Middle frontal gyrus (tissue), 1 donor: ENCODE results near the gene CGB2.
"Not testable (repeated sequence)": the region's sequence is repeated elsewhere in the genome, so short reads cannot be mapped to it uniquely, and the experiment has no call there.

Source experiments
- DNase-seq: peaks from one replicate; pipeline ENCODE4 v3.0.0-alpha.2; 2015; ENCODE audit warnings: low spot score; ENCODE audit errors: extremely low spot score

Gene CGB2

DNA sequence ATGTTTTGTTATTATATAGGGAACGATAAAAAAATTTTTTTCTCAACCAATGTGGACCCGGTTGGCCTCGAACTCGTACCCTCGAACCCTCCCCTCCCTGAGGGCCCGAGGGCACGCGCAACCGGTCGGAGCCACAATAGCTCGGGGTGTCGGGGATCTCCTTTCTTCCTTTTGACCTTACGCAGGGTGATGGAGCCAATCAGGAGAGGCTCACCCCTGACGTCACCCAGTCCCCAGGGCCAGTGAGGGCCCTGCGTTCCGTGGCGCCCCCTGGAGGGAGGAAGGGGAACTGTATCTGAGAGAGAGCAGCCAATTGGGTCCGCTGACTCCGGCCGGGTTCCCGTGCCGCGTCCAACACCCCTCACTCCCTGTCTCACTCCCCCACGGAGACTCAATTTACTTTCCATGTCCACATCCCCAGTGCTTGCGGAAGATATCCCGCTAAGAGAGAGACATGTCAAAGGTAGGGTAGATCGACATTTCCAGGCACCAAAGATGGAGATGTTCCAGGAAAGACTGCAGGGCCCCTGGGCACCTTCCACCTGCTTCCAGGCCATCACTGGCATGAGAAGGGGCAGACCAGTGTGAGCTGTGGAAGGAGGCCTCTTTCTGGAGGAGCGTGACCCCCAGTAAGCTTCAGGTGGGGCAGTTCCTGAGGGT, at the start of gene CGB2:
Gene CGB2, plus strand, starts transcription at position 249 of the 660 bp plus-strand sequence. Its CDS starts 206 bp downstream, at position 455.
- not testable (repeated sequence) for DNase-seq

DNA sequence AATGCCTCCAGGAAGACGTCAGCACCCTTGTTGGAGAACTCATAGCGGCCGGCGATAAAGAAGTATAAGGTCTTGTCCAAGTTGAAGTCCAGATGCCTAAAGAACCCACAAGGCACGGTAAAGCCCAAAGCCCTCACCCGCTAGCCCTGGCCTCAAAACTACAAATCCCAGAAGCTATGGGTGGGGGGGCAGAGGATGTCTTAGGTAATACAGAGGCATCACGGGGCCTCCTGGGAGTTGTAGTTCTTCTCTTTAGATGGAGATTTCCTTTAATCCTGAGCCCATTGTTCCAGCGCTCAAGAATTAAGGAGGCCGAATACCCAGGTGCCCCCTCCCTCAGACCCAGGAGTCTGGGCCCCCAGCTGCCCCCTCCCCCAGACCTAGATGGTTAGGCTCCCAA, 49.4 kb upstream of the CGB2 start:
- DNase-seq: no peak

DNA sequence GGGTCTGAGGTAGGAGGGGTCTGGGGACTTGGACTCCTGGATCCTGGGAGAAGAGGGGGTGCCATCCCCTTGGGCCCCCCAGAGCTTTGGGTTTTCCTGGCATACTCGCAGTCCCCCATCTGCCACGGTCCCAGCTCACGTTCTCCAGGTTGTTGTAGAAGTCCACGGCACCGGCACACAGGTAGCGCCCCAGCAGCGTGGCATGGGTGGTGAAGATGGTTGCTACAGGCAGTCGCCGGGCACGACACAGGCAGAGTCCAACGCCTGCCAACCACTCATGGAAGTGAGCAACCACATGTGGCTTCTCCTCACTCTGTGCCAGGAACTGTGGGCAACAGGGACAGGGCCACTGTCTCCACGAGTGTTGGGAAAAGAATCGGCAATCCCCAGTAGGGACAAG, 46.0 kb upstream of the CGB2 start:
- DNase-seq: no peak

DNA sequence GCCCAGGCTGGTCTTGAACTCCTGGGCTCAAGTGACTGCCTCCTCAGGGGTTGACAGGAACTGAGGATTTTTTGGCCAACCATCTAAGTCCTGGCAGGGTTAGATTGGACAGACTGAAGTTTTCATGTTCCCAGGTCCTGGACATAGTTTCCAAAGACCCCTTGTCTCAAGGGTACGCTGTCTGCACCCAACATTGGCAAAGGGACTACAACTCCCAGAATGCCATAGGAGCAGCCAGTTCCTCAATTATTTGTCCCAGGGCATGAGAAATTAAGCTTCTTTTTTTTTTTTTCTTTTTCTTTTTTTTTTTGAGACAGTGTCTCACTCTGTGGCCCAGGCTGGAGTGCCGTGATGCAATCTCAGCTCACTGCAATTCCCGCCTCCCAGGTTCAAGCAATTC, 45.5 kb upstream of the CGB2 start:
- DNase-seq: no peak

DNA sequence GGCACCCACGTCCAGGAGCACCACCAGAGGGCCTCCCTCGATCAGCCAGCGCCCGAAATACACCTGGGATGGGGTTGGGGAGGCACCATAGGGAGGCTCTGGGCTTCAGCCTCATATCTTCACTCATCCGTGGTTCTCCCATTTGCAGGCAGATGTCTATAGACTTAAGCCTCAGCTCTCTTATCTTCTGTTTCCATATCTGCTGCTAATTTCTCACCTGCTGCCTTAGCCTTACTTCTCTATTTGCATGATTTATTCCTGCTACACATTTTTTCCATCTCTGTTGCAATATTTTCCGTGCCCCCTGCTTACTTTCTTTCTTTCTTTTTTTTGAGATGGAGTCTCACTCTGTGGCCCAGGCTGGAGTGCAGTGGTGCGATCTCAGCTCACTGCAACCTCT, 44.4 kb upstream of the CGB2 start:
- DNase-seq: no peak

DNA sequence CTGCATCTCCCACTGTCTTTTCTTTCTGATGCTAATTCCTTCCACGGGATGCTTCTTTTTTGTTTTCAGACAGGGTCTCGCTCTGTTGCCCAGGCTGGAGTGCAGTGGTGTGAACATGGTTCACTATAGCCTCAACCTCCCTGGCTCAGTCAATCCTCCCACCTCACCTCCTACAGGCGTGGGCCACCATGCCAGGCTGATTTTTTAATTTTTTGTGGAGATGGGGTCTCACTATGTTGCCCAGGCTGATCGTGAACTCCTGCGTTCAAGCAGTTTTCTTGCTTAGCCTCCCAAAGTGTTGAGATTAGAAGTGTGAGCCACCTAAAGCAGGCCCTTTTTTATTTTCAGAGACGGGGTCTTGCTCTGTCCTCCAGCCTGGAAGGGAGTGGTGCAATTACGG, 43.4 kb upstream of the CGB2 start:
- no peak for DNase-seq

DNA sequence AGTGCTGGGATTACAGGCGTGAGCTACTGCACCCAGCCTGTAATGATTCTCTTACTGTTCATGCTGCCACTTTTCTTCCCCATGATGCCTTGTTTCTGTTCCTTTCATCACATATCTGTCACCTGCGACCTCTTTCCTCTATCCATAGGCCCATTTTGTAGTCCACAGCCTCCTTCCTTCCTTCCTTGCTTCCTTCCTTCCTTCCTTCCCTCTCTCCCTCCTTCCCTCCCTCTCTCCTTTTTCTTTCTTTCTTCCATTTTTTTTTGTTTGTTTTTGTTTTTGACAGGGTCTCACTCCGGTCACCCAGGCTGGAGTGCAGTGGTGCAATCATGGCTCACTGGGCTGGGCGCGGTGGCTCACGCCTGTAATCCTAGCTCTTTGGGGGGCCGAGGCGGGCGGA, 42.8 kb upstream of the CGB2 start:
- DNase-seq: no peak

DNA sequence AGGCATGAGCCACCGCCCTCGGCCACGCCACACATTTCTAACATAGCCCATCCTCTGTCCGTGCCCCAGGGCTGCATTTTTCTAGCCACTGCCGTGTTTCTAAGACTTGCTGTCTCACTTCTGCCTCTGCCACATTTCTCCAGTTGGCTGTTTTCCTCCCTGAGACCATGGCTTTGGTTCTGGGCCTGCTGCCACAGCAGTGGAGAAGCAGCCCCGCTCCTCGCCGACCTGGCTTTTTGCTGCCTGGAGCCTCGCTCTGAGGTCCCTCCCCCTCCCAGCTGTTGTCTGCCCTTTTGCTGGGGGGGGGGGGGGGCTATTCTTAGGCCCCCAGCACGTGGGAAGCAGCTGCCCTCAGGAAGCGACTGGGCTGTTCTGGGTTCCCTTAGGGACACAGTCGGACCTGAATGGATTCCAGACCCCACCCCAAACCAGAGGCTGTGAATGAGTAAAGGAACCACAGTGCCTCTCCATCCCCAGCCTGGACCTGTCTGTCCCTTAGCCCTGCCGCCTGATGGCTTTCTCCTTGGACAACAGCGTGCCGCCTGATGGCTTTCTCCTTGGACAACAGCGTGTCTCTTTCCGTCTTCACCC, 41.9 kb upstream of the CGB2 start:
- no peak for DNase-seq

DNA sequence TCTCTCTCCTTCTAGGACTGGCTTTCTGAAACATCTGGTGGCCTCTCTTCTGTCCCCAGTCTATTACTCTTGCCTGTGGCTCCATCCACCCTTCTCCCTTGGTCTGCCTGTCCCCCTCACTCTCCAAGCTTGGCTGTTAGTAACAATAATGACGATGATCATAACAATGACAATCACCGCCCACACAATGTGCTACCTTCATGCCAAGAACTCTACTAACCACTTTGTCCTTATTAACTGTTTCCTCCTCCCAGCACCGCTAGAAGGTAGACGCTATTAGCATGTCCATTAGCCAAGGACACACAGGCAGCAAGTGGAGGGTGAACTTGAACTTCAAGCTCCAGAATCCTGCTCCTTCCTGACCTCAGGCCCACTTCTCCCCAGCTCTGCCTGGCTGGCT, 41.3 kb upstream of the CGB2 start:
- no peak for DNase-seq

DNA sequence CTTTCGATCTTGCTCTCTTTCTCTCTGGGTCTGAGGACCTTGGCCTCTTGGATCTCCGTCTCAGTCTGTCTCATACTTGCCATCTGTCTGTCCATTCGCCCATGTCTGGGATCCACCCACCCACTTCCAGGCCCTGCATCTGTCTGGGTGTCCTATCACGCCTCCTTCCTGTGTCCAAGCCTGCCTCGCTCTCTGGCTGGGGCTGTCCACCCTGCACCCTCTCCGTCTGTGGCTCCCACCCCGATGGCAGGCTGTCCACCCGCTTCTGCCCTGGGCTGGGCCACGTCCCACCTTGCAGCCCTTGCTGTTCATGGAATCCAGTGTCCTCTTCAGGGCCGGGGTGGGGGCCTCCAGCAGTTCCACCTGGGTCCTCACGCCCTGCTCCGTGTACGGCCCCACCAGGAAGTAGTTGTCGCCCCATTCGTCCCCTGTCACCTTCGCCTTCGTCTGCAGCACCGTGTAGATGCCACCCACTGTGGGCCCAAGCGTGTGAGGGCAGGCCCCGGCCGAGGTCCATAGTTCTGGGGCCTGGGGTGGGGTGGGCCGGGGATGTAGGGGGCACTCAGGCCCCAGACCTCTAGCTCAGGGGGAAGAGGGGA, 40.6 kb upstream of the CGB2 start:
- no peak for DNase-seq

DNA sequence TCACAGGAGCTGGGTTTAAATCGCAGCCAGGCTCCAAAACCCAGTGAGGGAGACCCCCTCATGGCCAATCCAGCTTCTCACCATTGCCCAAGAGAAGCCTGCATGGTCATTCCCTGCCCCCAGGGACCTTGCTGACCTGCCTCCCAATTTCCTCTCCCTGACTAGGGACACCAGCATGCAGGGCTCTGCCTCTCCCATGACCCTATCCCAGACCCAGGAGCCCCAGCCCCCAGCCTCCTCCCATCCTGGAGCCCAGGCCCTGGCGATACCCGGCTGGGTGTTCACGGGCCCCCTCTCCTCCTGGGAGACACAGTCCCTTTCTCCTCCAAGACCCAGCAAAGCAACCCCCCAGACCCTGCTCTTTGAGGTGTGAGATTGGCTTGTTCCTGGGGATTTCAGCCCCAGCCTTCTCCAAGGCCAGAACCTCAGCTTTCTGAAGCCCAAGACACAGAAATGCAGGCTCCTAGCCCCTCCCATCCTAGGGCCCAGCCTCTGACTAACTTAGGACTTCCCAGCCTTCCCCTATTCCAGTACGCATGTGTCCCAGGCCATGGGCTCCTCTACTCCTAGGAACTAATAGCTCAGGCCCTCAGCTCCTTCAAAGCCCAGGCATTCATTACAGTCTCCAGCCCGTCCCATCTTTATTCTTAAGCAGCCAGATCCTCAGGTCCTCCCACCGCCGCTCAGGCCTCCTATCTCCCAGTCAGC, 39.7 kb upstream of the CGB2 start:
- no peak for DNase-seq

DNA sequence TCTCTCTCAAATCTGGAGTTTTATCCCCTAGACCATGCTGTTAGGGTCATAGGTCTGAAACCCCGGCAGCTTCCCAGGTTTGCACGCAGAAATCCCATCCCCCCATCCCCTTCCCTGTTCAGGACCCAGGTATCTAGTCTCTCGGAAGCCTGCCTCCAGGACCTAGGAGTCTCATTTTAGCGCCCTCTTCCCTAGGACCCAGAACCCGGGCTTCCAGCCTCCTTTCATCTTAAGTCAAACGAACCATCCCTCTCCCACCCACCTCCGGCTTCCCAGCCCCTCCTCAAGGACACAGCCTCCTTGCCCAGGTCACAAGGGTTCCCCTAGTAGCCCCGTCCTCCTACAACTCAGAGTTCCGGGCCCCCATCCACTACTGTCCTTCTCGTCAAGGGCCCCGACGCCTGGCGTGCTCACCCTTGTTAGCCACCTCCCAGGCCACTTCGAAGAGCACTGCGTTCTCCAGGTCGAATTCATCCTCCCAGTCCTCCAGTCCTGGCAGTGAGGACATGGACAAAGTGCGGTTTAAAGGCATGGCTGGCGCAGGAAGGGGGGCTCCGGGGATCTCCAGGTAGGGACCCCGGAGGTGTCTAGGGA, 39.0 kb upstream of the CGB2 start:
- no peak for DNase-seq

DNA sequence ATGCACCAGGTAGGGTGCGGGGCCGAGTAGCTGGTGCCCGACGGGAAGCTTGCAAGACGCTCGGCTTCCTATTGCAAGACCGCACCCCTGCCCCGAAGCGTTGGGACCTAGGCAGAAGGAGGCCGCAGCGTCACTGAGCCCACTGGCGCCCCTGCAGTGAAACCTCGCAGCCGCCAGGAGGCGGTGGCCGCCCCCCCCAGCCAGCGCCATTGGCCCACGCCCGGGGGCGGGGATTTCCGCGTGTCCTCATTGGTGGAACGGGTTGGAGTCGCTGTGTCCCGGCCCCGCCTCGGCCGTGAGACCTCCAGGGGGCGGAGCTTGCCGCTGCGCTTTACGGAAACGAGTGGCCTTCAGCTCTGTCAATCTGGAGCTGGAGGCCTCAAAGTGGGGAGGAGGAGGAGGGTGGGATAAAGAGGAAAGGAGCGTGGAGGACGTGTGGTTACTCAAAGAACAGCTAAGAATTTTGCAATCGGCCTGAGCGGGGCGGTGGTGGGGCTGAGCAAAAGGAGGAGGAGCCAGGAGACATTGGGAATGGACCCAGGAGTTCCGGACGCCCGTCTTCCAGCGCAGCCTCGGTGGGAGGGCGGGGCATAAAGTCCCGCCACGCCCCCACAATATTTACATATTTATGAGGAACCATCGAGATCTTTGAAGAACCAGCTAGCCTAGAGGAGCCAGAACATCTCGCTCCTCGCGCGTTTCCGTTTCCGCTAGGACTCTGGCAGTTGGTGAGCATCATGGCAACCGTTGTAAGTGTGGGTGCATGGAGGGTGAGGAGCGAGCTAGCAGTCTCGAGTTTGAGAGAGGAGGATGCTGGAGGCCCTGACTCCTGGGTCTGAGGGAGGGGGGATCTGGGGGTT, 38.3 kb upstream of the CGB2 start, which contains the start of the genes GYS1 and RUVBL2:
Gene GYS1, minus strand, starts transcription at position 135 of the 860 bp plus-strand sequence. CDS start 197 bp downstream, outside the sequence.
Gene RUVBL2, plus strand, starts transcription at position 713 of the 860 bp plus-strand sequence. Its CDS starts 25 bp downstream, at position 738.
- peak; percentile 99 for DNase-seq

DNA sequence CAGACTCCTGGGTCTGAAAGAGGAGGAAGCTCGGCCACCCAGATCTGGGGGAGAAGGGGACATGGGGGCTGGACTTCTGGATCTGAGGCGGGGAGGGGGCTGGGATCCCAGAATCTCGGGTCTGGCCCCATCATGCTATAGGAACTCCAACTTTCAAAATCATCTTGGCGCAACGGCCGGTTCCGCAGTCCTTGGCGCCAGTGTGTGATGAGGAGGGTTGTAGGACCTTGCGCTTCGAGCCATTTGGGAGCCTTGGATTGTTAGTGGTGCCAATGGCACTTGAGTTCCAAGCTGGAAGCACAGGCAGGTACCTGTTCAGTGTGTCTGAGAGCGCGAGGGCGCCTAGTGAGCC, 37.7 kb upstream of the CGB2 start:
- no peak for DNase-seq

DNA sequence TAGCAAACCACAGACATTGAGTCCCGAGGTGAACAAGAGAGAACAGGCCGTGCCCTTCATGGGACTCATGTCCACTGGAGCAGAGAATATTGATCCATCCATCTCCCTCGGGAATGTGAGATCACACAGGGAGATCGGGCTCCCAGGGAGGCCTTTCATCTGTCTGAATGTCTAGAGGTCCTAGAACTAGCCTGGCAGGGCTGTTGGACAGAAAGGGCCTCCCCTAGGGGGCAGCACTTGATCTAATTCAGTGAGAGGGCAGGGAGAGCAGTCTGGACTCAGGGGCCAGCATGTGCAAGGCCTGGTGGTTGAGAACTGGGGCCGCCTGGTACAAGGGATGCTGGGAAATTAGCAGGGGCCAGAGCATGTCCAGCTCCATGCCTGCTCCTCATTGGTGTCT, 33.7 kb upstream of the CGB2 start:
- DNase-seq: no peak

DNA sequence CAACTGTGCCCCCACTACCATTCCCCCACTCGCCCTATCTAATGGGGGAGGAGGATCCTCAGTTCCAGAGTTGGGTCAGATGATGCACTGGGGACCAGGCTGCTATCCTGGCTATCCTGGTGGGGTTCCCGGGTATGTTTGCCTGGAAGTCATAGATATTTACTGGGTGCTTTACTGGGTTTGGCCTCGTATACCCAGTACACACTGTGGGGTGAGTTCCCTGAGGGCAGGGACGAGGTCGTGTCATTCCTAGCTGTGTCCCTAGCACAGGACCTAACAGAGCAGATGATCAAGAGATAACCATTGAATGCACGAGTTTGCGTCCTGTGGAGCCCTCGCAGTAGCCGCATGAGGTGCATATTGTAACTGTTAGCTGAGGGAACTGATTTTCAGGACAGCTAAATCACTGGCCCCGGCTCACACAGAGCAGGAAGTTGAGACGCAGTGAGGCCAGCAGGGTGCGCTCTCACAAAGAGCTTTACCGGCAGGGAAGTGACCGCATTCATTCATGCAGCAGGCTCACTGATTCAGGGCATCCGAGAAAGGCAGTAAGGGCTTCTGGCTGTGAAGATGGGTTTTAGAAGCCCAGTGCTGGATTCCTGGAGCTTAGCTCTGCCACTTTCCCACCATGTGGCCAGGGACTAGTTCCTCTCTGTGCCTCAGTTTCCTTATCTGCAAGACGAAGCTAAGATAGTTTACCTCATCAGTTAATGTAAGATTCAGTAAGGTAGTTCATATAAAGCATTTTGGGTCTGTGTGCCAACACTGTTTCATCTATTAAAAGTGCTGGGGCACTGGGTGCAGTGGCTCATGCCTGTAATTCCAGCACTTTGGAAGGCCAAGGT, 32.0 kb upstream of the CGB2 start:
- no peak for DNase-seq

DNA sequence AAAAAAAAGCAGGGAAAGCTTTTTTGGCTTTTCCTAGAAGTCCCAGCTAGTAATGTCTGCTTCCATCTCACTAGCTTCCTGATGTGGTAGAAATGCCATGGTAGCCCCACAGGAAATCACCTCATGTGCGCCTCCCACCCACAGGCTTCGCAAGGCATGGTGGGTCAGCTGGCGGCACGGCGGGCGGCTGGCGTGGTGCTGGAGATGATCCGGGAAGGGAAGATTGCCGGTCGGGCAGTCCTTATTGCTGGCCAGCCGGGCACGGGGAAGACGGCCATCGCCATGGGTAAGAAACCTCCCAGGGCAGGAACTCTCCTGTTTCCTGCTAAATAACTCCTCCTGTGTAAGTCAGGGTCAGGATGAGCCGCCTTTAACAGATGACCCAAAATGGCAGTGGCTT, 27.6 kb upstream of the CGB2 start:
- DNase-seq: no peak

DNA sequence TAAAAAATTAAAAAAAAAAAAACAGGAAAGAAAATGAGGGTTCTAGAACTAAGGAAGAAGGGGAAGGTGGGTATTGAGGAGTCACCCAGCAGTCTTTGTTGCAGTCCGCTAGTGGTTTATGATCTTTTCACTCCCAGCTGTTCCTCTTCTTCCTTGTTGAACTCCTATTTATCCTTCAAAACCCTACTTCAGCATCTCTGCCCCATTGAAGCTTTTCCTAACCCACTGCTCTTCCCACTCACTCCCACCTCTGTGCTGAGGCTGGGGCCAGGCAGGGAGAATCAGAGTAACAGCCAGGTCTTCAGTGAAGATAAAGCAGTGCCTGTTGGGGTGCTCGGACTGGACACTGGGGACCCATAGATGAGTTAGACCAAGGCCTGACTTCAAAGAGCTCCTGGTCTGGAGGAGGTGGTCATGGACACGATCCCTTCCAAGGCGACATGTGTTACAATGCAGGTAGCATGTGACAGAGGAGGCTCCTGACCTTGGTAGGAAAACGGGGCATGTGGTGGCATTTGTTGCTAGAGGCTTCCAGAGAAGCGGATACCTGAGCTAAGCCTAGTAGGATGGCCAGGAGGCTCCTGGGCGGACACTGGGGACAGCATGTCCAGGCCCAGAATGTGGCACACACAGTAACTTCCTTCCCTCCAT, 26.6 kb upstream of the CGB2 start:
- no peak for DNase-seq

DNA sequence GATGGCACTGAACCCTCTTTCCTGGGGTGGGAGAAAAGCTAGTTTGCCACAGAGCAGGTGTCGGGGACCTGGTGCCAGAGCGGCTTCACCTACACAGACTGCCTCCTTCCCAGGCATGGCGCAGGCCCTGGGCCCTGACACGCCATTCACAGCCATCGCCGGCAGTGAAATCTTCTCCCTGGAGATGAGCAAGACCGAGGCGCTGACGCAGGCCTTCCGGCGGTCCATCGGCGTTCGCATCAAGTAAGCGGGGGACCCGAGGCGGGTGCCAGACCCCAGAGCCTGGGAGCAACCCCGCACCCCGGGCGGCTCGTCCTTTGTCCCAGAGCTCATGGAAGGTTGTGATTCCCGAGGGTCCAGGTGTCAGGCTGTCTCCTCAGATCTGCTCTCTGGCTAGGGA, 24.8 kb upstream of the CGB2 start:
- no peak for DNase-seq
